Natural killer cell (primary cell): ENCODE data around the gene SETD7. TPM values are rescaled to one million over a fixed set of nuclear protein-coding genes. Genes with fewer than 3 reads are reported as not detected.

ENCODE experiments used
- ATAC-seq, 3 donors: fragments of 150-1000 bp in 2 of 3; fragments of 200-7000 bp in 1 of 3; cut with Tn5 transposase; 1 replicate in 1 of 3; 2 replicates in 2 of 3; pipeline ENCODE4 v1.10.0; 2021; ENCODE audit warnings: mild to moderate bottlenecking in 2 of 3, moderate library complexity in 2 of 3
- DNase-seq, 2 donors: peaks; one replicate each; pipeline versions ENCODE4 v3.0.0 to v3.0.0-alpha.2; 2013 to 2021; ENCODE audit warnings: mixed read lengths in 1 of 2
- H3K27ac ChIP-seq: one replicate; pipeline ENCODE4 v1.5.1; 2013; ENCODE audit warnings: mild to moderate bottlenecking, low read length
- H3K27me3 ChIP-seq: one replicate; pipeline ENCODE4 v1.6.1; 2013; ENCODE audit warnings: low read length; ENCODE audit not compliant: control insufficient read depth, insufficient read depth
- H3K36me3 ChIP-seq: one replicate; pipeline ENCODE4 v1.6.1; 2013; ENCODE audit warnings: low read length; ENCODE audit not compliant: control insufficient read depth, insufficient read depth
- H3K4me1 ChIP-seq: one replicate; pipeline ENCODE4 v1.6.1; 2013; ENCODE audit warnings: low read length; ENCODE audit not compliant: control insufficient read depth, insufficient read depth
- H3K4me3 ChIP-seq: one replicate; pipeline ENCODE4 v1.5.1; 2013; ENCODE audit warnings: low read length
- H3K9me3 ChIP-seq: one replicate; pipeline ENCODE4 v1.6.1; 2013; ENCODE audit warnings: low read length; ENCODE audit not compliant: control insufficient read depth, insufficient read depth
- H3K27ac Mint-ChIP-seq, 2 donors: one replicate each; pipeline ENCODE4 v1.8.0; 2022; ENCODE audit warnings: mild to moderate bottlenecking in 2 of 2, mixed read lengths in 2 of 2, moderate library complexity in 1 of 2
- H3K27me3 Mint-ChIP-seq, 2 donors: one replicate each; pipeline ENCODE4 v1.8.0; 2022; ENCODE audit warnings: low read depth in 2 of 2, mixed read lengths in 2 of 2
- H3K36me3 Mint-ChIP-seq: one replicate; pipeline ENCODE4 v1.8.0; 2022; ENCODE audit warnings: mixed read lengths
- H3K4me1 Mint-ChIP-seq, 2 donors: one replicate each; pipeline ENCODE4 v1.8.0; 2022; ENCODE audit warnings: mixed read lengths in 2 of 2
- H3K4me3 Mint-ChIP-seq: one replicate; pipeline ENCODE4 v1.8.0; 2022; ENCODE audit warnings: mild to moderate bottlenecking, moderate library complexity, mixed read lengths
- H3K9me3 Mint-ChIP-seq, 2 donors: one replicate each; pipeline ENCODE4 v1.8.0; 2022; ENCODE audit warnings: mixed read lengths in 2 of 2
- CTCF ChIP-seq: fragments of 200-600 bp; IDR thresholded peaks from one replicate; pipeline ENCODE4 v1.8.0; 2022; ENCODE audit warnings: antibody characterized with exemption
- WGBS: methylation state at CpG from one replicate; pipeline ENCODE4 v1.1.7; 2013; ENCODE audit warnings: missing lambda C conversion rate; ENCODE audit not compliant: insufficient coverage; 5-methylcytosine and 5-hydroxymethylcytosine counted together
- intact Hi-C: fragments of 100-400 bp; cut with micrococcal nuclease; formaldehyde crosslinking; loops from one replicate; pipeline ENCODE4 v1.14.2; 2022
- total RNA-seq, 4 donors: library from RNA; stranded (reverse); fragments of 120-200 nt in 1 of 4; gene quantifications; one replicate each; pipeline versions ENCODE4 v1.2.3 to v1.2.4, GENCODE V29; 2013 to 2022

Gene SETD7
- total RNA-seq, 3 donors from 2014 or later (not counting 1 experiment from before 2014, with no cell fraction given): 2.6 to 4.1 (median 3.3) TPM

GRCh38 chr4:139558235-139559088, 2.4 kb upstream of the SETD7 start:
- DNase-seq (no peak), ATAC-seq (no peak)
- H3K36me3 Mint-ChIP-seq: no peaks in the 10 kb centered on the region
- H3K4me1 Mint-ChIP-seq: peaks cover 27 to 38% of the 10 kb centered on the region in 2 donors
- Histone ChIP-seq H3K4me1 (peaks cover 40% of the 10 kb centered on the region), H3K36me3 (no peaks in the 10 kb centered on the region), H3K9me3 (no peaks in the 10 kb centered on the region), H3K27me3 (no peaks in the 10 kb centered on the region), H3K27ac (no peak overlapping the region), H3K4me3 (no peak overlapping the region)
- H3K27me3 Mint-ChIP-seq: peaks cover 19 to 26% of the 10 kb centered on the region in 2 donors
- H3K27ac Mint-ChIP-seq: no peak overlapping the region
- no peak for TF ChIP-seq CTCF
- intact Hi-C loops: no loop called here
- H3K9me3 Mint-ChIP-seq: no peaks in the 10 kb centered on the region
- 95% methylated on average over 12 of the region's 12 CpGs for WGBS
- H3K4me3 Mint-ChIP-seq: peak overlapping the region; percentile 37

- no peak for ATAC-seq
- peaks cover 27 to 38% of the 10 kb centered on the region in 2 donors for H3K4me1 Mint-ChIP-seq
- peaks cover 40% of the 10 kb centered on the region for H3K4me1 ChIP-seq
Measured at GRCh38 chr4:139557556-139558110, 1.6 kb upstream of the SETD7 start.

GRCh38 chr4:139556724-139557555, 921 bp upstream of the SETD7 start:
- H3K36me3 ChIP-seq: no peaks in the 10 kb centered on the region
- no peaks in the 10 kb centered on the region for H3K27me3 ChIP-seq
- DNase-seq (peak; percentile 39 to 78), ATAC-seq (peak; percentile 20 to 40 (median 33))
- intact Hi-C loops: no loop called here
- Mint-ChIP-seq H3K4me1 (peaks cover 27 to 38% of the 10 kb centered on the region in 2 donors), H3K27ac (peak overlapping the region; percentile 73 to 93), H3K27me3 (peaks cover 32 to 39% of the 10 kb centered on the region in 2 donors), H3K4me3 (peak overlapping the region; percentile 99), H3K36me3 (no peaks in the 10 kb centered on the region), H3K9me3 (no peaks in the 10 kb centered on the region)
- H3K4me3 ChIP-seq: peak overlapping the region; percentile 58
- H3K4me1 ChIP-seq: peaks cover 40% of the 10 kb centered on the region
- H3K9me3 ChIP-seq: no peaks in the 10 kb centered on the region
- under 1% methylated on average over 58 of the region's 58 CpGs for WGBS
- H3K27ac ChIP-seq: peak overlapping the region; percentile 82
- no peak for TF ChIP-seq CTCF

More at GRCh38 chr4:139557556-139558110, 1.6 kb upstream of the SETD7 start:
- Histone ChIP-seq H3K27me3 (no peaks in the 10 kb centered on the region), H3K36me3 (no peaks in the 10 kb centered on the region), H3K27ac (peak overlapping the region; percentile 82), H3K4me3 (no peak overlapping the region), H3K9me3 (no peaks in the 10 kb centered on the region)
- Mint-ChIP-seq H3K9me3 (no peaks in the 10 kb centered on the region), H3K4me3 (peak overlapping the region; percentile 99), H3K27me3 (peaks cover 28 to 34% of the 10 kb centered on the region in 2 donors), H3K27ac (peak overlapping the region in 1 of 2 donors; percentile 93), H3K36me3 (no peaks in the 10 kb centered on the region)
- intact Hi-C loops: no loop called here
- no peak for TF ChIP-seq CTCF
- 38% methylated on average over 3 of the region's 3 CpGs for WGBS
- DNase-seq: peak in 1 of 2 donors; percentile 18
